Colonic mucosa (tissue), 4 donors: ENCODE measurements around the gene RALGAPA2. TPM values are rescaled to one million over a fixed set of nuclear protein-coding genes. Genes with fewer than 3 reads are reported as not detected.

Experiments
- DNase-seq: peaks from one replicate; pipeline ENCODE4 v3.0.0-alpha.2; 2020
- H3K27ac ChIP-seq: fragments of 200-600 bp; one replicate; pipeline ENCODE4 v1.8.0; 2021
- H3K27me3 ChIP-seq: fragments of 200-600 bp; one replicate; pipeline ENCODE4 v1.8.0; 2021
- H3K36me3 ChIP-seq: fragments of 200-600 bp; one replicate; pipeline ENCODE4 v1.8.0; 2021
- H3K4me1 ChIP-seq: fragments of 200-600 bp; one replicate; pipeline ENCODE4 v1.8.0; 2021; ENCODE audit warnings: mild to moderate bottlenecking
- H3K4me3 ChIP-seq: fragments of 200-600 bp; one replicate; pipeline ENCODE4 v1.8.0; 2021
- H3K9ac ChIP-seq, 2 donors: one replicate each; pipeline ENCODE4 v1.7.0; 2013; ENCODE audit warnings: control low read depth in 2 of 2, low read depth in 2 of 2, low read length in 2 of 2
- H3K9me3 ChIP-seq: fragments of 200-600 bp; one replicate; pipeline ENCODE4 v1.8.0; 2021
- CTCF ChIP-seq: fragments of 200-600 bp; IDR thresholded peaks from one replicate; pipeline ENCODE4 v1.8.0; 2022; ENCODE audit warnings: antibody characterized with exemption, mild to moderate bottlenecking
- intact Hi-C: fragments of 100-400 bp; cut with DNase I; formaldehyde crosslinking; loops from one replicate; pipeline ENCODE4 v1.14.1; 2022
- total RNA-seq, 2 donors: library from RNA; stranded (reverse); fragmentation: NEBNext Ultra II Directional in 1 of 2; extraction: Animal tissue kit (Norgen Biotek cat#: 25700) in 1 of 2; gene quantifications; one replicate each; pipeline ENCODE4 v1.2.1, GENCODE V29; 2021
- donor health status: healthy.
- donor health status: DM: no; HTN: no; CAD: no.
- donor health status: DM: no; HTN: no; CAD: no.

The RALGAPA2 gene
- total RNA-seq, 2 donors from 2014 or later: 64.5 to 66.1 TPM

- Histone ChIP-seq H3K9me3 (no peaks in the 10 kb centered on the region), H3K27ac (no peak overlapping the region), H3K4me3 (no peak overlapping the region), H3K9ac (no peak overlapping the region), H3K4me1 (no peaks in the 10 kb centered on the region), H3K27me3 (no peaks in the 10 kb centered on the region), H3K36me3 (no peaks in the 10 kb centered on the region)
- no peak for TF ChIP-seq CTCF
- DNase-seq: no peak
- intact Hi-C loops: no loop called here
Observed at GRCh38 chr20:20624914-20625313, 87.5 kb downstream of the RALGAPA2 start.

- H3K4me1 ChIP-seq: no peaks in the 10 kb centered on the region
- no peaks in the 10 kb centered on the region for H3K9me3 ChIP-seq
- H3K36me3 ChIP-seq: no peaks in the 10 kb centered on the region
- H3K27me3 ChIP-seq: no peaks in the 10 kb centered on the region
- DNase-seq: no peak
- H3K27ac ChIP-seq: no peak overlapping the region
- no peak overlapping the region for H3K9ac ChIP-seq
- no peak for TF ChIP-seq CTCF
- intact Hi-C loops: no loop called here
- no peak overlapping the region for H3K4me3 ChIP-seq
Observed at GRCh38 chr20:20621195-20621594, 91.2 kb downstream of the RALGAPA2 start.

- Histone ChIP-seq H3K4me1 (peaks cover 2% of the 10 kb centered on the region), H3K9me3 (no peaks in the 10 kb centered on the region), H3K27me3 (no peaks in the 10 kb centered on the region), H3K27ac (no peak overlapping the region), H3K36me3 (no peaks in the 10 kb centered on the region), H3K9ac (no peak overlapping the region), H3K4me3 (no peak overlapping the region)
- intact Hi-C loops: no loop called here
- no peak for TF ChIP-seq CTCF
- DNase-seq: no peak
Observed at GRCh38 chr20:20614391-20614790, 98.1 kb downstream of the RALGAPA2 start.

- no peak for TF ChIP-seq CTCF
- DNase-seq: no peak
- Histone ChIP-seq H3K4me3 (no peak overlapping the region), H3K27me3 (no peaks in the 10 kb centered on the region), H3K9ac (no peak overlapping the region), H3K27ac (no peak overlapping the region), H3K4me1 (peaks cover 2% of the 10 kb centered on the region), H3K36me3 (no peaks in the 10 kb centered on the region), H3K9me3 (no peaks in the 10 kb centered on the region)
- intact Hi-C loops: no loop called here
Observed at GRCh38 chr20:20612251-20612650, 100.2 kb downstream of the RALGAPA2 start.

- TF ChIP-seq CTCF: no peak
- intact Hi-C loops: no loop called here
- no peak overlapping the region for H3K9ac ChIP-seq
- no peak overlapping the region for H3K27ac ChIP-seq
- H3K9me3 ChIP-seq: no peaks in the 10 kb centered on the region
- no peak overlapping the region for H3K4me3 ChIP-seq
- H3K4me1 ChIP-seq: peaks cover 2% of the 10 kb centered on the region
- H3K27me3 ChIP-seq: no peaks in the 10 kb centered on the region
- H3K36me3 ChIP-seq: no peaks in the 10 kb centered on the region
- no peak for DNase-seq
Observed at GRCh38 chr20:20611167-20611566, 101.3 kb downstream of the RALGAPA2 start.

GRCh38 chr20:20609522-20609921, 102.9 kb downstream of the RALGAPA2 start:
- Histone ChIP-seq H3K27me3 (no peaks in the 10 kb centered on the region), H3K36me3 (no peaks in the 10 kb centered on the region), H3K4me3 (no peak overlapping the region), H3K9ac (no peak overlapping the region), H3K27ac (no peak overlapping the region), H3K4me1 (peaks cover 2% of the 10 kb centered on the region), H3K9me3 (no peaks in the 10 kb centered on the region)
- no peak for DNase-seq
- intact Hi-C loops: no loop called here
- no peak for TF ChIP-seq CTCF
